ENCODE data around the gene SLC8A3. TPM values are rescaled to one million over a fixed set of nuclear protein-coding genes. Genes with fewer than 3 reads are reported as not detected.

SLC8A3 gene
- total RNA-seq, 4 donors from 2014 or later = 0.09 to 1.7 (median 0.23) TPM; not detected in 1

GRCh38 chr14:70087380-70087697 lies 101.4 kb downstream of the SLC8A3 start:
- Histone ChIP-seq H3K4me1 (no peaks in the 10 kb centered on the region), H3K27me3 (peaks cover 0 to 46% (median 0%) of the 10 kb centered on the region in 4 donors), H3K4me3 (no peak overlapping the region), H3K27ac (no peak overlapping the region), H3K9me3 (no peaks in the 10 kb centered on the region), H3K36me3 (no peaks in the 10 kb centered on the region)
- TF ChIP-seq POLR2A (IDR thresholded peaks at IDR 0.05) (no peak), CTCF (IDR thresholded peaks at IDR 0.05) (no peak)
- DNase-seq = no peak
- intact Hi-C loops (cut with DNase I) = no loop called here
- 7 to 20% methylated on average over 2 of the region's 2 CpGs for WGBS, 2 donors

- intact Hi-C loops (cut with DNase I) = no loop called here
- TF ChIP-seq POLR2A (IDR thresholded peaks at IDR 0.05) (no peak), CTCF (IDR thresholded peaks at IDR 0.05) (peak in 5 of 6 experiments; percentile 11 to 54 (median 29))
- no peaks in the 10 kb centered on the region for H3K4me1 ChIP-seq
- DNase-seq = no peak
- H3K9me3 ChIP-seq = no peaks in the 10 kb centered on the region
- no peak overlapping the region for H3K4me3 ChIP-seq
- 33 to 41% methylated on average over 5 of the region's 5 CpGs for WGBS, 2 donors
- H3K27ac ChIP-seq = no peak overlapping the region
- no peaks in the 10 kb centered on the region for H3K36me3 ChIP-seq
- H3K27me3 ChIP-seq = peaks cover 0 to 44% (median 0%) of the 10 kb centered on the region in 4 donors
These were observed 101.9 kb downstream of the SLC8A3 start for GRCh38 chr14:70086685-70087379.

- peaks cover 0 to 49% (median 0%) of the 10 kb centered on the region in 4 donors for H3K27me3 ChIP-seq
- no peak overlapping the region for H3K4me3 ChIP-seq
- no peaks in the 10 kb centered on the region for H3K36me3 ChIP-seq
- no peaks in the 10 kb centered on the region for H3K9me3 ChIP-seq
- H3K27ac ChIP-seq = no peak overlapping the region
- WGBS, 2 donors = 35 to 41% methylated on average over 2 of the region's 2 CpGs
- no peaks in the 10 kb centered on the region for H3K4me1 ChIP-seq
- no peak for TF ChIP-seq CTCF (IDR thresholded peaks at IDR 0.05)
- no peak for TF ChIP-seq POLR2A (IDR thresholded peaks at IDR 0.05)
- DNase-seq = no peak
- intact Hi-C loops (cut with DNase I) = no loop called here
These were observed 104.5 kb downstream of the SLC8A3 start for GRCh38 chr14:70084226-70084625.

- no peaks in the 10 kb centered on the region for H3K36me3 ChIP-seq
- no peak overlapping the region for H3K27ac ChIP-seq
- H3K4me3 ChIP-seq = no peak overlapping the region
- WGBS, 2 donors = 39 to 57% methylated on average over 2 of the region's 2 CpGs
- no peaks in the 10 kb centered on the region for H3K9me3 ChIP-seq
- DNase-seq = no peak
- H3K27me3 ChIP-seq = peaks cover 0 to 48% (median 0%) of the 10 kb centered on the region in 4 donors
- TF ChIP-seq POLR2A (IDR thresholded peaks at IDR 0.05) (no peak), CTCF (IDR thresholded peaks at IDR 0.05) (peak in 1 of 6 experiments; percentile 4)
- H3K4me1 ChIP-seq = no peaks in the 10 kb centered on the region
- intact Hi-C loops (cut with DNase I) = no loop called here
These were observed 106.4 kb downstream of the SLC8A3 start for GRCh38 chr14:70082394-70082793.

GRCh38 chr14:70080076-70080475 lies 108.7 kb downstream of the SLC8A3 start:
- Histone ChIP-seq H3K9me3 (no peaks in the 10 kb centered on the region), H3K27ac (no peak overlapping the region), H3K4me3 (no peak overlapping the region), H3K27me3 (peaks cover 0 to 38% (median 0%) of the 10 kb centered on the region in 4 donors), H3K4me1 (no peaks in the 10 kb centered on the region), H3K36me3 (no peaks in the 10 kb centered on the region)
- no peak for TF ChIP-seq POLR2A (IDR thresholded peaks at IDR 0.05)
- TF ChIP-seq CTCF (IDR thresholded peaks at IDR 0.05) = no peak
- 70 to 83% methylated on average over 6 of the region's 6 CpGs for WGBS, 2 donors
- no peak for DNase-seq
- intact Hi-C loops (cut with DNase I) = no loop called here
